HG03139 (cell line): ENCODE results near the gene ZMYND8.
A peak's percentile ranks its signal among the peaks of the same experiment; 100 is the strongest.
"Not testable (repeated sequence)": the region's sequence is repeated elsewhere in the genome, so short reads cannot be mapped to it uniquely, and the experiment has no call there.

ENCODE experiments used
- ATAC-seq: cut with Tn5 transposase; IDR thresholded peaks from one replicate; pipeline ENCODE4 v1.9.1; 2021; ENCODE audit not compliant: unreplicated experiment

The ZMYND8 gene

DNA sequence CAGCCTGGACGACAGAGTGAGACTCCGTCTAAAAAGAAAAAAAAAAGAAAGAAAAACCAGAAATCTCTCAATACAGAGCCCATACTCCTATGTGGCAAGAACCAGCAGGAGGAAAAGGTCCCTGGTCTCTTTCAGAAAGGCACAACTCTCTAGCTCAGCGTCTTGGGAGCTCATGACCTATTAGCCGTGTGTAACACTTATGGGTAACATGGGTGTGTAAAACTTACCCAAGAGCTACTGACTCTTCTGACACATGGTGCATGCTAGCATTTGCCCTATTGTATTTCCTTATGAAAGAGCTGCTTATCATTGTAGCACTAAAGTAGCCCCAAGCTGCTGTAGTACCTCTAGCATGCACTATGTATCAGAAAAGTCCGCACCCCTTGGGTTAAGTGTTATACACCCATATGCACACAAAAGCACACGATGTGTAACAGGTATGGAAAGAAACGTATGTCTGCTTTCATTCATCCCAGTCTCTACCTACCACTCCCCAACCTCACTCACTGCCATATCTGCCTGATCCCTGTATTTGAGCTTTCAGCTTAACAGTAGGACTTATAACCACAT, 85.4 kb downstream of the ZMYND8 start:
- no peak for ATAC-seq

DNA sequence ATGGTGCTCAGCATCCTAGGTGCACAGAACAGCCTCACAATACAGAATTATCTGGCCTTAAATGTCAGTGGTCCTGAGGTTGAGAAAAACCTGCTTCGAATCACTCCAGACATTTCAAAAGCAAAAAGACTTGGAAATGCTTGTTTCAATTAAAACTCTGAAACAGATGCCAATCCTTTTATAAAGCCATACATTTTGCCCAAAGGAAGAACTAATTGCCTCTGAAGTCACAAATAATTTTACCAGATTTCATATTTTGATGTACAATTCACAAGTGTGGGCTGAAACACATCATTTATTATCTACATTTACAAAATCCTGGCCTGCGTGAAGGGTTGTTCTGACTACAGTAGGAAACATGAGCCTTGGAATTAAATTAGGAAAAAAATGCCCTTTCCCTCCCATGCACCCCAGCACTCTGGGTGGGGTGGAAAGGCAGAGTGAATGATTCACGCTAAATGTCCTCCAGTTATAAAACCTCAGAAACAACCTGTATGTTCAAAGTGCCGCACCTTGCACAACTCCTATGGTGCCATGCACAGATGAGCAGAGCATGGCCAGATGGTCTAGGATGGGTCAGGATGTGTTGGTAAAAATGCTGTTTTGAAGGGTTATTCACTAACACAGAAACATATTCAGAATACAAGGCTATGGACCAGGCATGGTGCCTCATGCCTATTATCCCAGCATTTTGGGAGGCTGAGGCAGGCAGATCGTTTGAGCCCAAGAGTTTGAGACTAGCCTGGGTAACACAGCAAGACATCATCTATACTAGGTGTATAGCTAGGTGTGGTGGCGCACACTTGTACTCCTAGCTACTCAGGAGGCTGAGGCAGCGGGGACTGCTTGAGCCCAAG, 87.0 kb downstream of the ZMYND8 start:
- no peak for ATAC-seq

DNA sequence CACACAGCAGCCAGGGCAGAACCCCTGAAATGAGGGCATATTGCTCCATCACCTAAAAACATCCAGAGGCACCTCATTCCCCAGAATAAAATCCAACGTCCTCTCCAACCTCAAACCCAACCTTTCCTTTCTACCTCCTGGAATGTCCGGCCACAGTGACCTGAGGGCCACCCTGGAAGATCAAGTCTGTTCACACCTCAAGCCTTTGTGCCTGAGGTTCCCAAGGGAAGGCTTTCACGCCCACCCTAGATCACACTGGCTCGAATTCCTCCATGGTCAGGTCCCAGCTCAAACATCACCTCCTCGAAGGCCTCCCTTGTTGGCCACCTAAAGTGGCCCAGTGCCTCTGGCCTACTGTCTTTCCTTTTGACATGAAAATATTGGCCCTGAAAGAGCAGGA, 88.9 kb downstream of the ZMYND8 start:
- no peak for ATAC-seq

DNA sequence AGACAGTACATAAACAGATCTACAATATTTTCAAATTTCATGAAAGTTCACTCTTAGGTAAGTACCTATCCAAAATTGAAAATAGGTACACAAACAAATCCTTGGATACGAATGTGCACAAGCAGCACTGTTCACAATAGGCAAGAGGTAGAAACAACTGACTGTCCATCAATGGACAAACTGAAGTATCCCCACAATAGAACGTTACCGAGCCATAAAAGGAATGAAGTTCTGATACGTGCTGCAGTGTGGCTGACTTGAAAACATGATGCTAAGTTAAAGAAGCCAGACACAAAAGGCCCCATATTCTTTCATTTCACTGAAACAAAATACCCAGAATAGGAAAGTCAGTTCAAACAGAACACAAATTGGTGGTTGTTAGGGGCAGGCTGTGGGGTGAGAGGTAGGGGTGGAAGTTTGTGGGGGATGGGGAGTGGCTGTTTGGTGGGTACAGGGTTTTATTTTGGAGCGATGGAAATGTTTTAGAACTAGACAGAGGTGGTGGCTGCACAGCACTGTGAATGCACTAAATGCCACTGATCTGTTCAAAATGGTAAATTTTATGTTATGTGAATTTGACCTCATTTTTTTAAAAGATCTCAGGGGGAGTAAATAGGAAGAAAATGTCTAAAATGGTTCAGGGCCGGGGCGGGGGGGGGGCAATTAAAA, 89.5 kb downstream of the ZMYND8 start:
- no peak for ATAC-seq

DNA sequence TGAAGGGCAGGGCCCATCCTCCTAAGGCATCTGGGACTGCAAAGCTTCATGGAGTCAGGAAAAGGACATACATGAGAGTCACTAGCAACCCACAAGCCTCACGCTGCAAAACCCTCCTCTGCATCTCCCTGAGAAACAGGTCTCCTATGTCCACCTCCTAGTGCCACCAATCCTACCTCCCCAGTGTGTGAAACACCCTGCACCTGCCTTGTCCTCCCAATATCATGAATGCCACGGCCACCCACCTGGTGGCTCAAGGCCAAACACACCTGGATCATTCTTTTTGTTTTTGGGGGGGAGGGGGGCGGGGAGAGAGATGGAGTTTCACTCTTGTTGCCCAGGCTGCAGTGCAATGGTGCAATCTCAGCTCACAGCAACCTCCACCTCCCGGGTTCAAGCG, 90.5 kb downstream of the ZMYND8 start:
- no peak for ATAC-seq

DNA sequence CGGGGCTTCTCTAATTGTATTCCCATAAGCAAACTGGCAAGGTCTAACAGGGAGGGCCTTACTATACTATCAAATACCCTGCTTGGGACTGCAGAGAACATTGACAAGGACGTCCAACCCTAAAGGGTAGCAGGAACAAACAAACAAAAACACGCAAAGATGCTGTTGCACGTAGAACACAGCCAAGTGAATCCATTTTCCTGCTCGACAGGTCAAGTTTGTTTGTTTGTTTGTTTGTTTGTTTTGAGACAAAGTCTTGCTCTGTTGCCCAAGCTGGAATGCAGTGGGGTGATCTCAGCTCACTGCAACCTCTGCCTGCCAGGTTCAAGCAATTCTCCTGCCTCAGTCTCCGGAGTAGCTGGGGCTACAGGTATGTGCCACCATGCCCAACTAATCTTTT, 91.3 kb downstream of the ZMYND8 start:
- ATAC-seq = no peak

DNA sequence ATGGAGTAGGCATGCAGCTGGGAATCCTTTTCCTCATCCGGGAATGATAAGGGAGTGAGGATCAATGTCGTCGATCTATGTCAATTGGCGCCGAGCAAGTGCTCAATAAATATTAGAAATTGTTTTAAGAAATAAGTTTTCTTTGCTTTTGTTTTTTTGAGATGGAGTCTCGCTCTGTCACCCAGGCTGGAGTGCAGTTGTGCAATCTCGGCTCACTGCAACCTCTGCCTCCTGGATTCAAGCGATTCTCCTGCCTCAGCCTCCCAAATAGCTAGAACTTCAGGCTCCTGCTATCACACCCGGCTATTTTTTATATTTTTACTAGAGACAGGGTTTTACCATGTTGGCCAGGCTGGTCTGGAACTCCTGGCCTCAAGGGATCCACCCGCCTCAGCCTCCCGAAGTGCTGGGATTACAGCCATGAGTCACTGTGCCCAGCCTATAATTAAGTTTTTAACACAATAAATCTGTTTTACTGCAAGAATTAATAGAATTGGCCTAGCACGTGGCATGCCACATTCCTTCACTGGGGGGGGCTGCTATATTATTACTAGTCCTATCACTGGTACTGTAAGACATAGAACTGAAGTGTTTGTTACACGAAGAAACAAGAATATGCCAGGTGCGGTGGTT, 92.2 kb downstream of the ZMYND8 start:
- not testable (repeated sequence) for ATAC-seq

DNA sequence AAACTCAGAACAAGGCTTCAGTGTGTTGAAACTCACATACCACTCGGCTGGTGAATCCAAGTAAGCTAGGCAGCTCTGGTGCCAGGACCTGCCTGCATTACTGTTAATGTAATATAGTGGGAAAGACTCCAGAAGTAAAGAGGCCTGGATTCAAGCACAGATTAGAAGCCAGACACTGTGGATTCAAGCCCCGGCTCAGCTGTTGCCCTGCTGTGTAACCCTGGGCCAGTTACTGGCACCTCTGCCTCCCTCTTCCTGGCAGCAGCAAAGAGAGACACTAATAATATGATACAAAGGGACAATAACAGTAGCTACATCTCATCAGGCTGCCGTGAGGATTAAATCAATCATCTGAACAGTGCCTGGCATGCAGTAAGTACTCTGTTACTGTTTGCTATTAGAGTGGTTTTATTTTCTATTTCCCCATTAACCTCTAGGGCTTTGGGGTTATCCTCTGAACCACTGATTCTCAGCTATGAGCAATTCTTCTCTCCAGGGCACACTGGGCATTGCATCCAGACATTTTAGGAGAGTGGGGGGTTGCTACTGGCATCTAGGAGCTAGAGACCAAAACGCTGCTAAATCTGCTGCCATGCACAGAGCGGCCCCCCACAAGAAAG, 92.9 kb downstream of the ZMYND8 start:
- no peak for ATAC-seq

DNA sequence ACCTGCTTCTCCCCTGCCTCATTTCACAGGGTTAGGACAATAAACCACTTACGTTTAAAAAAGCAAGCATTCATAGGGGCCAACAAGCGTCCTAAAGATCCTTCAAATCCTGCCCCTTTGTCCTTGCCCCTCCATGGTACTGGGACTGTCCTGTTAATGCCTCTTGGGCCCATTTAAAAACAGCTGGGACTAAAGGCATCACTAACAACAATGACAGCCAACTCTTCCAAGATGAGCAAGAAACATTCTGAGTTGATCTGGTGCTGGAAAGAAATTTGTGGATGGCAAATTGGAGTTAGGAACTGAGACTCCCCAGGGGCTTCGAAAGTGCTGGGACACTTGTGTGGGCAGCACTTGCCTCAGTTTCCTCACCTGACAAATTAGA, 93.4 kb downstream of the ZMYND8 start:
- ATAC-seq = no peak

DNA sequence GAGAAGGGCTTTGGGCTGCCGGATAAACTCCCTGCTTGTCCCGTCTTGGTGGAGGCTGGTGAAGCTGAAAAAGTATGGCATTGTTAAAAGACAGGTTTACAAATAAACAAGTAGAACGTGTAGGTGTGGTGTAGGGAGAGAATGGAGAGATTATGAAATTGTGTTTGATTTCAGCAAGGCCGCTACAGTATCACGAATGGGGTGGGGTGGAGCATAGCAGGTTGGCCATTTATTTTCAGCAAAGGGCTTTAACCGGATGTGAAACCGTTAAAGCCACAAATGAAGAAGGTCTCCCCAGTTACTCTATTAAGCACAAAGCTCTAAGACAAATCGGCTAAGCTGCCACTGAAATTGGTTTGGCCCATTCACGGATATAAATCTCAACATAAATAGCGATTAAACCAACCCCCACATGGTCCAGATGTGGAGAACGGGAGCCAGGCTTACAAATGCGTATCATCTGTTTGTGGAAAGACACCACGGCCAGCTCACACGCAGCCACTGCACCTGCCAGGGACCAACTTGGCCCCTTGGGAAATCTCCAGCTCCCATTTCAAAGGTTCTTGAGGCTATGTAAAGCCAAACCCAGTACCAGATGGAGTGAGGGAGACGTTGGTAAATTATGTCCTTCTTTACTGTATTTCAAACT, 94.0 kb downstream of the ZMYND8 start:
- ATAC-seq = peak; percentile 36

DNA sequence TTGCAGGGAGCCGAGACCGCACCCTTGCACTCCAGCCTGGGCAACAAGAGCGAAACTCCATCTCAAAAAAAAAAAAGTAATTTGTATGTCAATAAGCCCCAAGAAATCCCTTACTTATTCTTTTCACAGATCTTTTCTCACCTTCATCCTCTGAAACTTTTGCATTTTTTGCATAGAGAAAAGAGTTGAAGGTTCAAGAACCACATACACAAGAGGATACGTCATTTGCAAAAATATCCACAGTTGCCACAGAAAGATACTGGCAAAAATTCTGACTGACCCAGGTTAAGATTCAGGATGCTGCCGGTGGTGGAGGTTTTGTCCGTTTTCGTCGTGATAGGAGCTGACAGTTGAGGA, 94.5 kb downstream of the ZMYND8 start:
- ATAC-seq = peak; percentile 3

DNA sequence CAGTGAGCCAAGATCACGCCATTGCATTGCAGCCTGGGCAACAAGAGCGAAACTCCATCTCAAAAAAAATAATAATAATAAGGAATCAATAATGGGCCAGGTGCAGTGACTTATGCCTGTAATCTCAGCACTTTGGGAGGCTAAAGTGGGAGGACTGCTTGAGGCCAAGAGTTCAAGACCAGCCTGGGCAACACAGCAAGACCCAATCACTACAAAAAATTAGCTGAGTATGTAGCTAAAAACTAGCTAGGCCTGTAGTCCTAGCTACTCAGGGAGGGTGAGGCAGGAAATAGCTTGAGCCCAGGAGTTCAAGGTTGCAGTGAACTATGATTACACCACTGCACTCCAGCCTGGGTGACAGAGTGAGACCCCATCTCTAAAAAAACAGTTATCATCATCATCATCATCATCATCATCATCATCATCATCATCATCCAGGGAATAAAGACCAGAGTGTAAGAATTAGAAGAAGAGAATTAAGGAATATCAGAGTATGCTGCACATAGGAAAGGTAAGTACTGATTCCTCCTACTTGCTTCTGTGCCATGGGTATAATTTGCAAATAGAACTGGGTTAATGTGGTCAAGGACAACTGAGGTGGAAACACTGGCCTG, 95.2 kb downstream of the ZMYND8 start:
- not testable (repeated sequence) for ATAC-seq

DNA sequence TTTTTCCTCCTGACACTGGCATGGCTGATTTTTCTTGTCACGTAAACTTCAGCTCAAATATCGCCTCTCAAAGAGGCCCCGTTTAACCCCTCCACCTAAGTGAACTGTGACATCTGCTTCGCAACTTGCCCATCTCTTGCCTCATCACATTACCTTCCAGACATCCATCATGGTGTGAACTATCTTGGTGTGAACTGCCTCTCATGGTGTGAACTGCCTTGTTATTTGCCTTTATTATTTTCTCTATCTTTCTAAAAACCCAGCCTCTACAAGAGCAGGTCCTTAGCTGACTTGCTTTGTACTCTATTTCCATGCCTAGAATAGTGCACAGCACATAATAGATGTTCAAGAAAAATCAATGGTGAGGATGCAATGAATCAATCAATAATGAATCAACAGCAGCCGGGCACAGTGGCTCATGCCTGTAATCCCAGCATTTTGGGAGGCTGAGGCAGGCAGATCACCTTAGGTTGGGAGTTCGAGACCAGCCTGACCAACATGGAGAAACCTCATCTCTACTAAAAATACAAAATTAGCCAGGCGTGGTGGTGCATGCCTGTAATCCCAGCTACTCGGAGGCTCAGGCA, 95.9 kb downstream of the ZMYND8 start:
- ATAC-seq = not testable (repeated sequence)

DNA sequence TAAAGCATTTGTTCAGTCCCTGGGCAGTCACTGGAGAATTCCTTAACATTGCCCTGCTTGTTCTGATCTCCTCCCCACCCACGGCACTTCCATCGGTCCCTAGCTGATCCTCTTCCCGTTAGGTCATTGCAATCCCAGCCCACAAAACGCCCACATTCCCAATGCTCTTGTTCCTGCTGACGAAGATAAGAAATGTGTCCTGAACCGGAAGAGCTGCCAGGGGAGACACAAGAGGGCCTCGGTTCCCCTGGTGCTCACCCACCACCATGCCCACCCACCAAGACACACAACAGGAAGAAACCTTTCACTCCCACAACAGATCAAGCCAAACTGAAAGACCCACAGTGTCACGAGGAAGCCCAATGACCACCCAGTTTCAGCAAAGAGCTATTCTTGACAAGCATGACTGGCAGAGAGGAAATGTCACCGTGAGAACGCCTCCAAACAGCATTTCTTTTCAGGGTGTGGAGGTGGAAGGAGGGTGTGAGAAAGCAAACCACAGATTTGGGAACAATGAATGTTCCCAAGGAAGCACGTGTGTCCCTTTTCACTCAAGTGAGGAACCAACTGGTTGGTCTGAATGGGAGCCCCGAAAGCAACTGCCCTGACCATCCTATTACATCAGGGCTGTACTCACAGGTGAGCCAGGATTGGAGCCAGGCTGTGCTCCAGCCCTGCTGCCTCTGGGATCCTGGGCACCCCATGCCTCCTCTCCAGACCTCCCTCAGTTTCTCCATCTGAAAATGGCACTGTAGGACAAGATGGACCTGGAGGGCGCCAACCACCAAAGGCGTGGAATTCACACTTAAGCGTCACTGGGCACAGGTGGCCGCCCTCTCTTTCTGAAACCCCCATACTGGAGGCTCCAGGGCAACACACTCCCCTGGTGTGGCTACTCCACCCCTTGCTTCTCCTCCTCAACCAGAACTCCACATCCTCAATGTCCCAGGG, 97.5 kb downstream of the ZMYND8 start:
- no peak for ATAC-seq

DNA sequence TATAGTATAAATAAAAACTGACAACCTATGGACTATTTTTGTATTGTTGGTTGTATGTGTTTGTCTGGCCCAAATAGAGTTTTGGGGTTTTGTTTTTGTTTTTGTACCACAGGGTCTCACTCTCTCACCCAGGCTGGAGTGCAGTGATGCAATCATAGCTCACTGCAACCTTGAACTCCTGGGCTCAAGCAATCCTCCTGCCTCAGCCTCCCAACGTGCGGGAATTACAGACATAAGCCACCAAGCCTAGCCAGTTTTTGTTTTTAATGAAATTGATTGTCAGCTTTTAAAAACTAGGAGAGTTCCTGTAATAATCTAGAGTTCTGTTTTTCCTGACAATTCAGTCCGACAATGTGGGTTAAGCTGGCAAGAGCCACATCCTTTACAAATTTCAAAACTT, 98.7 kb downstream of the ZMYND8 start:
- no peak for ATAC-seq

DNA sequence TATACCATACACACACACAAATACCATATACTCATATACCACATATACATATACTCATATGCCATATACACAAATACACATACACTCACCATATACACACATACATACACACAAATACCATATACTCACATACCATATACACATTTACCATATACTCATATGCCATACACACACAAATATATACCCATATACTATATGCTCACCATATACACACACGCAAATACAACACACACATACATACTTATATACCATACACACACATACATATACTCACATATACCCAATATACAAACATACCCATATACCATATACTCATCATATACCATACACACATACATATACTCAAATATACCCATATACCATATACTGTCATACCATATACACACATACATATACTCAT, 99.2 kb downstream of the ZMYND8 start:
- ATAC-seq = no peak

DNA sequence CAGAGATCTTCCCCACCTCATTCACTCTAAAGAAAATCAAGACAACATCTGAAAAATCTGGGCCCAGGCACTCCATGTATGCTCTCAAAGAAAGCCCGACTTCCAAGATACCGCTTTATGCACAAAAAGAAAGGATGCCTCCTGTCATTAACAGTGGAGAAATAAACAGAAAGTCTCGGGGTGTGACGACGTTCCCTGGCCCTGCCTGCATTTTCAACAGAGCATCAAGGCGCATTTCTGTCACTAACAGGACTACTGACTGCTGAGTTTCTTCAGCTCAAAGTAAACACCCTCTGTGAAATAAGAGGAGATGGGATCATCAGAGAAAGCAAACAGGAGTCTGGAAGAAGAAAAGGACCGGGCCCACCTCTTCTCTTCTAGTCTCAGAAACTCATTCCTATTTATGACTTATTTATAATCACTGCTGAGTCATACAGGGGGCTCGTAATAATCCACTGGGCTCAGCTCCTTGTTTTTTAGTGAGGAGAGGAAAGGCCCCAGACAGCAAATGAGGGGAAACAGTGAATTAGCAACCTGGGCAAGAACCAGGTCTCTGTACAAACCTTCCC, 99.7 kb downstream of the ZMYND8 start:
- ATAC-seq = no peak

DNA sequence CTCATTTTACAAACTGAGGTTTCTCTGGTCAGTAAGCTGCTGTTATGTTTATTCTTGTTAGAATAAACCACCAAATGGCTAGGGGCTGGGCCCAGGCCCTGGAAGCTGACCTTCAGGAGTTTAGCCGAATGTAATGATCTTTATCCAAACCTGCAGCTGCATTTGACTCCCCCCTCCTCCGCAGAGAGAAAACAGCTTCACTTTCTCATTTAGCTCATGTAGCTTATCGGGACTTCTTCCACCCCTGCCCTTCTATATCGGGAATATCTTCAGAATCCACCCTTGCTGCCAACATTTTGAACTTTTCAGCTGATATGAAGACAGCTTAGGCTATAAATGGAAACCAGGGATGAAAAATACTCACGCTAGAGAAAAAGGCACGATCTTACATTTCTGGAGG, 102.6 kb downstream of the ZMYND8 start:
- no peak for ATAC-seq

DNA sequence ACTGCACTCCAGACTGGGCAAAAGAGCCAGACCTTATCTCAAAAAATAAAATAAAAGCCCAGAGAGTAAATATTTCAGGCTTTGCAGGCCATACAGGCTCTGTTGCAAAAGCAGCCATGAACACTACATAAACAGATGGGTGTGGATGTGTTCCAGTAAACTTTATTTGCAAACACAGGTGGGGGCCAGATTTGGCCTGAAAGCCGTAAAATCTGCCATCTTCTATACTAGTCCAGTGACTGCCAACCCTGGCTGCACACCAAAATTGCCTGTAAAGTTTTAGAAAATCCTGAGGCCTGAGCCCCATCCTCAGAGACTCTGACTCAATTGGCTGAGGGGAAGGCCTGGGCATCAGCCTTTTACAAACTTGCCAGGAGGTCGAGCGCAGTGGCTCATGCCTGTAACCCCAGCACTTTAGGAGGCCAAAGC, 103.6 kb downstream of the ZMYND8 start:
- ATAC-seq = no peak
